Testis (tissue), 3 donors: ENCODE results near the gene U2AF1L4. TPM values are rescaled to one million over a fixed set of nuclear protein-coding genes. Genes with fewer than 3 reads are reported as not detected.

ENCODE experiments used
- DNase-seq: peaks from one replicate; pipeline ENCODE4 v3.0.0-alpha.2; 2019
- H3K27ac ChIP-seq, 2 donors: fragments of 200-600 bp; sonication (generic); one replicate each; pipeline ENCODE4 v1.5.1; 2019
- H3K27me3 ChIP-seq: fragments of 200-600 bp; sonication (generic); one replicate; pipeline ENCODE4 v1.5.1; 2019
- H3K36me3 ChIP-seq: fragments of 200-600 bp; sonication (generic); one replicate; pipeline ENCODE4 v1.5.1; 2017; ENCODE audit warnings: low read depth; ENCODE audit errors: missing control alignments
- H3K4me1 ChIP-seq: fragments of 200-600 bp; sonication (generic); one replicate; pipeline ENCODE4 v1.5.1; 2019
- H3K4me3 ChIP-seq, 2 donors: fragments of 200-600 bp; sonication (generic); one replicate each; pipeline ENCODE4 v1.5.1; 2017 to 2019
- H3K9me3 ChIP-seq: fragments of 200-600 bp; sonication (generic); one replicate; pipeline ENCODE4 v1.5.1; 2017
- POLR2A ChIP-seq: fragments of 450-650 bp; IDR thresholded peaks from one replicate; pipeline ENCODE4 v1.6.1; 2017; ENCODE audit warnings: antibody characterized with exemption, mild to moderate bottlenecking, moderate library complexity
- WGBS, 2 donors: methylation state at CpG; one replicate each; pipeline ENCODE4 v1.1.5; 2018; 5-methylcytosine and 5-hydroxymethylcytosine counted together
- intact Hi-C: fragments of 100-400 bp; cut with DNase I; formaldehyde crosslinking; loops from one replicate; pipeline ENCODE4 v1.15.1; 2023; ENCODE audit warnings: low total_unique reads
- polyA plus RNA-seq: library from polyadenylated mRNA; stranded (reverse); fragments of 350-450 nt; fragmentation: Illumina TruSeq; extraction: RNeasy Lipid Tissue Mini Kit (QIAGEN cat#74804); gene quantifications from one replicate; pipeline ENCODE4 v1.2.3, GENCODE V29; 2014; ENCODE audit warnings: low read depth, low replicate concordance; ENCODE audit not compliant: insufficient read depth
- total RNA-seq, 2 donors: library from RNA; depleted of rRNA; stranded (reverse); fragments of >200 nt; gene quantifications; one replicate each; pipeline ENCODE4 v1.2.3, GENCODE V29; 2016
- TF ChIP-seq, protein P1 (sequence below), 3 experiments: fragments of 450-650 bp in 2 of 3; fragments of 200-600 bp in 1 of 3; sonication (generic) in 1 of 3; IDR thresholded peaks; one replicate each; pipeline ENCODE4 v1.5.1; 2016 to 2019; ENCODE audit warnings: antibody characterized with exemption in 3 of 3, mild to moderate bottlenecking in 2 of 3, moderate library complexity in 1 of 3

U2AF1L4 gene
- total and polyA plus RNA-seq, 3 donors from 2014 or later, result 45.3 to 49.6 (median 47.2) TPM

DNA sequence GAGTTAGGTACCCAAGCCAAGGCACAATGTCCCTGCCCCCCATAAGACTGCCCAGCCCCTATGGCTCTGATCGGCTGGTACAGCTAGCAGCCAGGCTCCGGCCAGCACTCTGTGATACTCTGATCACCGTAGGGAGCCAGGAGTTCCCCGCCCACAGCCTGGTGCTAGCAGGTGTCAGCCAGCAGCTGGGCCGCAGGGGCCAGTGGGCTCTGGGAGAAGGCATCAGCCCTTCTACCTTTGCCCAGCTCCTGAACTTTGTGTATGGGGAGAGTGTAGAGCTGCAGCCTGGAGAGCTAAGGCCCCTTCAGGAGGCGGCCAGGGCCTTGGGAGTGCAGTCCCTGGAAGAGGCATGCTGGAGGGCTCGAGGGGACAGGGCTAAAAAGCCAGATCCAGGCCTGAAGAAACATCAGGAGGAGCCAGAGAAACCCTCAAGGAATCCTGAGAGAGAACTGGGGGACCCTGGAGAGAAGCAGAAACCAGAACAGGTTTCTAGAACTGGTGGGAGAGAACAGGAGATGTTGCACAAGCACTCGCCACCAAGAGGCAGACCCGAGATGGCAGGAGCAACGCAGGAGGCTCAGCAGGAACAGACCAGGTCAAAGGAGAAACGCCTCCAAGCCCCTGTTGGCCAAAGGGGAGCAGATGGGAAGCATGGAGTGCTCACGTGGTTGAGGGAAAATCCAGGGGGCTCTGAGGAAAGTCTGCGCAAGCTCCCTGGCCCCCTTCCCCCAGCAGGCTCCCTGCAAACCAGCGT lies 30.4 kb downstream of the U2AF1L4 start:
- TF ChIP-seq, protein P1, sequence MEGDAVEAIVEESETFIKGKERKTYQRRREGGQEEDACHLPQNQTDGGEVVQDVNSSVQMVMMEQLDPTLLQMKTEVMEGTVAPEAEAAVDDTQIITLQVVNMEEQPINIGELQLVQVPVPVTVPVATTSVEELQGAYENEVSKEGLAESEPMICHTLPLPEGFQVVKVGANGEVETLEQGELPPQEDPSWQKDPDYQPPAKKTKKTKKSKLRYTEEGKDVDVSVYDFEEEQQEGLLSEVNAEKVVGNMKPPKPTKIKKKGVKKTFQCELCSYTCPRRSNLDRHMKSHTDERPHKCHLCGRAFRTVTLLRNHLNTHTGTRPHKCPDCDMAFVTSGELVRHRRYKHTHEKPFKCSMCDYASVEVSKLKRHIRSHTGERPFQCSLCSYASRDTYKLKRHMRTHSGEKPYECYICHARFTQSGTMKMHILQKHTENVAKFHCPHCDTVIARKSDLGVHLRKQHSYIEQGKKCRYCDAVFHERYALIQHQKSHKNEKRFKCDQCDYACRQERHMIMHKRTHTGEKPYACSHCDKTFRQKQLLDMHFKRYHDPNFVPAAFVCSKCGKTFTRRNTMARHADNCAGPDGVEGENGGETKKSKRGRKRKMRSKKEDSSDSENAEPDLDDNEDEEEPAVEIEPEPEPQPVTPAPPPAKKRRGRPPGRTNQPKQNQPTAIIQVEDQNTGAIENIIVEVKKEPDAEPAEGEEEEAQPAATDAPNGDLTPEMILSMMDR (IDR thresholded peaks at IDR 0.05), result no peak
- TF ChIP-seq POLR2A, result no peak
- no peaks in the 10 kb centered on the region for H3K9me3 ChIP-seq
- intact Hi-C loops, result loop anchor here (10.0 kb wide), 1 partner anchor 170 kb away; the partner anchor contains the start of gene TMEM147
- H3K27ac ChIP-seq, result no peak overlapping the region
- 70 to 78% methylated on average over 10 to 14 of the region's 14 CpGs for WGBS, 2 donors
- no peaks in the 10 kb centered on the region for H3K36me3 ChIP-seq
- no peaks in the 10 kb centered on the region for H3K27me3 ChIP-seq
- no peak for DNase-seq
- H3K4me3 ChIP-seq, result no peak overlapping the region
- H3K4me1 ChIP-seq, result peaks cover 20% of the 10 kb centered on the region

DNA sequence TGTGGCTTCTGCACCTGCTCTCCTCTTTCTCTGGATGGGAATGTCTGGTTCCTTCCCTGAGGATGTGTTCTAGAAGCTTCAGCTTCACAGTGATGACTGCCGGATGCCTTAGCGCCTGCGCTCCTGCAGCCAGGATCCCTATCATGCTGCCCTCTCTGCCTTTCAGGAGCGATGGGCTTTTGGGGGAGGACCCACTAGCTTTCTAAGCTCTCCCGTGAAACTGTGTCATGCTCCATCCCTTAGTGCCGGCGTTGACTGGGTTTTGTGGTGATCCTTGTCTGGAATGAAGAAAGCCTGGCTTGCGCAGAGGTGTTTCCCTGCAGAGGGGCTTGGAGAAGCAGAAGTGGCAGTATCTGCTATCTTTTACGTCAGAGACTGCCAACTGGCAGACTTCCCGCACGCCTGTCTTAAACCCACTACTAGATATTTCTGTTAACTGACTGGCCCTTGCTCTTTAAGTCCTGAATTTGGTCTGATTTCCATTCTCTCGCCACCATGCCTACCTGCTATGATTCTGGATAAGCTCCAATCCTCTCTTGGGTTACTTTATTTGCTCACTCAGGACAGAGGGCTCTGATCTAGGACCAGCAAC lies 31.2 kb downstream of the U2AF1L4 start:
- WGBS, 2 donors, result 79 to 89% methylated on average over 10 to 12 of the region's 12 CpGs

DNA sequence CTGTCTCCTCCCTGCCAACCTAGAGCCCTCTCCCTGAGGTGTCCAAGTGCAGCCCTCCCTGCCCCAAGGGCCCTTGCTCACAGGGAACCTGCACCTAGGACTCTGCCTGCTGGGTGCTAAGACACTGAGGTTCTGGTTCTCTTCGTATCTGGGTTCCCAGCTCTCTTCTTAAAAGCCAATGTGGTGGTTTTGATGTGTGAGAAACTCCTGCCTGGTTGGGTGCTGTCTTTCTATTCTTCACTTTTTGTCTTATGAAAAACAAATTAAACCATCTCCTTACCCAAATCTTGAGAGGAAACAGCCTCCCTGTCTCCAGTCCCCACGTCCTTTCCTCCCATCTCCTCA lies 31.7 kb downstream of the U2AF1L4 start:
- DNase-seq, result no peak
- peaks cover 10% of the 10 kb centered on the region for H3K4me1 ChIP-seq
- H3K27me3 ChIP-seq, result no peaks in the 10 kb centered on the region
- H3K4me3 ChIP-seq, result no peak overlapping the region
- H3K36me3 ChIP-seq, result no peaks in the 10 kb centered on the region
- intact Hi-C loops, result loop anchor here (10.0 kb wide), 1 partner anchor 169 kb away; the partner anchor contains the start of gene TMEM147
- TF ChIP-seq, protein P1 (IDR thresholded peaks at IDR 0.05), result no peak
- no peak for TF ChIP-seq POLR2A
- 80 to 94% methylated on average over 2 of the region's 2 CpGs for WGBS, 2 donors
- no peak overlapping the region for H3K27ac ChIP-seq
- no peaks in the 10 kb centered on the region for H3K9me3 ChIP-seq

More for the DNA sequence above, 31.2 kb downstream of the U2AF1L4 start:
- Histone ChIP-seq H3K36me3 (no peaks in the 10 kb centered on the region), H3K27me3 (no peaks in the 10 kb centered on the region), H3K9me3 (no peaks in the 10 kb centered on the region), H3K4me3 (no peak overlapping the region), H3K27ac (no peak overlapping the region), H3K4me1 (peaks cover 12% of the 10 kb centered on the region)
- no peak for TF ChIP-seq POLR2A
- intact Hi-C loops, result loop anchor here (10.0 kb wide), 1 partner anchor 169 kb away; the partner anchor contains the start of gene TMEM147
- no peak for DNase-seq

DNA sequence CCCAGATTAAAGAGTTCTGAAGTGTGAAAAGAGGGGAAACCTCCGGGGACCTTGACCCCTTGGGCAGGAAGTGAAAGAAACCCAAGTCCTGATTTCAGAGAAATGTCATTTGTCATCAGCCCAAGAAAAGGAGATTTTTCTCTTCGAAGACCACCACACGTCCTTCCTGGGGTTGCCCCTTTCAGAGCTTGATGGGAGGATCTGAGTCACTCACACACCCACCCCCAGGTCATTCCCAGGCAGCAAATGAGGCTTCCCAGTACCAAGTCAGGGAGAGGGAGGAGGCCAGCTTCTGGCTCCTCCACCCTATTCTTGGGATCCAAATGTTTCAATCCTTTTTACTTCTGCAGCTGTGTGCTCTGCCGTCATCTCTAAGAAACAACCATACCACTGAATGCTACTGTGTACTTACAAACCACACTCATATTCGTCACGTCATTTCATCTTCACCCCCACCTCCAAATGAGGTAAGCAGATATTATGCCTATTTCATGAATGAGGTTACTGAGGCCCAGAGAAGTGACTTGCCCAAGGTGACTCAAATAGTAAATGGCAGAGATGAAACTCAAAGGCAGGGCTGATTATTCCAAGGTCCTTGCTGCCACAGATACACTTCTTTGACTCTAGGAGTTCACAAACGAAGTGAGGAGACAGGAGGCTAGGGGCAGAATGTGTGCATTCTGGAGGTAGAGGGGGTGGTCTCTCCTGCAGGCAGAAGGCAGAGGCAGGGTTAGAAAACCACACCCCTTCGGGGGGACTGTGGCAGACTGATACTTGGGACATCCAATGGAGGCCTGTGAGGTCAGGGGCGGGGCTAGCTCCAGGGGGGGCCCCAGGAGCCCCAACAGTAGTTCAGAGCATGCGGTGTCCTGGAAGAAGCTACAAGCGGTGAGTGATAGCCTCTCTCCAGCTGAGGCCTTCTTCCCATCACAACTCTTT lies 32.4 kb downstream of the U2AF1L4 start:
- Histone ChIP-seq H3K27ac (no peak overlapping the region), H3K36me3 (no peaks in the 10 kb centered on the region), H3K4me1 (peaks cover 10% of the 10 kb centered on the region), H3K27me3 (no peaks in the 10 kb centered on the region), H3K9me3 (no peaks in the 10 kb centered on the region), H3K4me3 (no peak overlapping the region)
- TF ChIP-seq, protein P1 (IDR thresholded peaks at IDR 0.05), result no peak
- no peak for TF ChIP-seq POLR2A
- no peak for DNase-seq
- intact Hi-C loops, result loop anchor here (10.0 kb wide), 1 partner anchor 168 kb away; the partner anchor contains the start of gene TMEM147
- WGBS, 2 donors, result 80 to 82% methylated on average over 9 to 11 of the region's 11 CpGs
